Measurements from ENCODE around the gene ZNF107. TPM values are rescaled to one million over a fixed set of nuclear protein-coding genes. Genes with fewer than 3 reads are reported as not detected.
"Not testable (repeated sequence)": the region's sequence is repeated elsewhere in the genome, so short reads cannot be mapped to it uniquely, and the experiment has no call there.

ZNF107 gene
- total and polyA plus RNA-seq, 12 donors: 2.3 to 16.5 (median 10.0) TPM

DNA sequence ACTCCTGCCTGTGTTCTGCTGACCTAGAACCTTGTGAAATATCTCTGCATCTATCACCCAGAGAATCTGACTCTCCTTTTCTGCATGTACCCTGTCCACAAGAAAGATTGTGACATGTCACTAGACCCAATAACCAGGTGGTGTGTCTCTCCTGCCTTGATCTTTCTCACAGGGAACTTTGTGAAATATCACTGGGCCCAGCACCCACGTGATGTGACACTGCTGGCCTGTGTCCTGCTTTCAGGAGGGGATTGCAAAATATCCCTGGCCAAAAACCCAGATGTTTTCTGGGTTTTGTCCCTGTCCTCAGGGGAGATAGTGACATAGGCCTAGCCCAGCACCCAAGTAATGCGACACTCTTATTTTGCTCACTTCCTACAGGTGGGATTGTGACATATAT, 10.1 kb upstream of the ZNF107 start:
- no peak for TF ChIP-seq POLR2A (IDR thresholded peaks at IDR 0.05)
- no peak for TF ChIP-seq CTCF (IDR thresholded peaks at IDR 0.05)
- WGBS, 4 donors: 60 to 74% (median 68%) methylated on average over 2 of the region's 2 CpGs
- Histone ChIP-seq H3K36me3 (replicated peaks in 1 of 2) (no peaks in the 10 kb centered on the region), H3K4me3 (no peak overlapping the region), H3K9me3 (replicated peaks in 1 of 3) (no peaks in the 10 kb centered on the region), H3K27ac (no peak overlapping the region), H3K4me1 (replicated peaks in 1 of 2) (no peaks in the 10 kb centered on the region), H3K27me3 (no peaks in the 10 kb centered on the region)
- DNase-seq: peak in 1 of 7 donors; percentile 16
- intact Hi-C loops (cut with DNase I): no loop called here

- Histone ChIP-seq H3K27me3 (no peaks in the 10 kb centered on the region), H3K27ac (no peak overlapping the region), H3K4me3 (no peak overlapping the region), H3K9me3 (replicated peaks in 1 of 3) (no peaks in the 10 kb centered on the region), H3K36me3 (replicated peaks in 1 of 2) (no peaks in the 10 kb centered on the region), H3K4me1 (replicated peaks in 1 of 2) (no peaks in the 10 kb centered on the region)
- TF ChIP-seq POLR2A (IDR thresholded peaks at IDR 0.05) (no peak), CTCF (IDR thresholded peaks at IDR 0.05) (no peak)
- 80 to 90% (median 83%) methylated on average over 3 of the region's 3 CpGs for whole genome bisulfite sequencing, 4 donors
- intact Hi-C loops (cut with DNase I): no loop called here
- no peak for DNase-seq
These were observed 9.4 kb upstream of the ZNF107 start for GRCh38 chr7:64656489-64656888.

- H3K27ac ChIP-seq; H3K36me3 ChIP-seq (replicated peaks in 1 of 2); DNase-seq; H3K9me3 ChIP-seq (replicated peaks in 1 of 3); H3K4me1 ChIP-seq (replicated peaks in 1 of 2); H3K4me3 ChIP-seq; H3K27me3 ChIP-seq; intact Hi-C loops (cut with DNase I): not testable (repeated sequence)
- WGBS, 4 donors: 92 to 100% (median 96%) methylated on average over 5 of the region's 5 CpGs
These were observed 3.8 kb upstream of the ZNF107 start for GRCh38 chr7:64662091-64662490.

DNA sequence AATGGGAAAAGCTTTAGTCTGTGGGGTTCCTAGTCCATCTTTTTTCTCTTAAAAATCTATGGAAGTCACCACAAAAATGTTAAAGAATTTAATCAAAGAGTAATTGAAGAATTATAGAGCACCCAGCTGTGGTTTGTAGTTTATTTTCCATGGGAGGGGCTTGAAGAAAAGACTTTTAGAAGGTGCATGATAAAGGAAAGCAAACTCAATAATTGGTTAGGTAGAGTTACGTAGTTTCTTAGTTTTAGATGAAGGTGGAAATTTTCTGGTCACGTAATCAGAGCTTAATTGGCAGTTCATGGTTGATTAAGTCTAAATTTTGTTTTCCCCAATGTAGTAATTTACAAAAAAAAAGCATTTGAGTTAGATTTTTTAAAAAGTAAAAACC, 724 bp downstream of the ZNF107 start:
- Histone ChIP-seq H3K4me3 (peak overlapping the region in 3 of 4 donors; percentile 80 to 91 (median 82)), H3K36me3 (replicated peaks in 1 of 2) (no peaks in the 10 kb centered on the region), H3K4me1 (replicated peaks in 1 of 2) (peaks cover 13 to 34% of the 10 kb centered on the region in 2 donors), H3K27ac (peak overlapping the region; percentile 6 to 91 (median 86)), H3K27me3 (no peaks in the 10 kb centered on the region), H3K9me3 (replicated peaks in 1 of 3) (no peaks in the 10 kb centered on the region)
- WGBS, 4 donors: 29 to 44% (median 32%) methylated on average over 2 of the region's 2 CpGs
- no peak for DNase-seq
- intact Hi-C loops (cut with DNase I): no loop called here
- no peak for TF ChIP-seq CTCF (IDR thresholded peaks at IDR 0.05)
- TF ChIP-seq POLR2A (IDR thresholded peaks at IDR 0.05): no peak

DNA sequence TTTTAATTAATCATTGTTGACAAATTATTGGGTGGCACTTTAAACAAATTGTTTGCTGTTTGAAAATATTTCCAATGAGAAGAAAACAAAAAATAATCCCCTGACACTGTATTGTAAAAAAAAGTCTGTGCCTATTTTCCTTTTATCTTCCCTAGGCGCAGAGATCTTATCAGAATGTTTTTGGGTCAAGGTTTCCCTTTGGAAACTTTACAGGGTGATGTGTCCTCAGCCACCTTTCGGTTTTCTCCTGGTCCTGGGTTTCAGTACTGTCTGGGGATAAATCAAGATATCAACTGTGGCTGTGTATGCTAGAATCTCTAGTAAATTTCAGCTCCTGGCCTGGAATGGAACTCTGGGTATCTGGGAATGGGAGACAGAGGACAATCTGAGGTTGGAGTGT, 1.4 kb downstream of the ZNF107 start:
- intact Hi-C loops (cut with DNase I): no loop called here
- H3K9me3 ChIP-seq (replicated peaks in 1 of 3): no peaks in the 10 kb centered on the region
- TF ChIP-seq CTCF (IDR thresholded peaks at IDR 0.05) (no peak), POLR2A (IDR thresholded peaks at IDR 0.05) (no peak)

More for the DNA sequence above, 1.4 kb downstream of the ZNF107 start:
- Histone ChIP-seq H3K36me3 (replicated peaks in 1 of 2) (no peaks in the 10 kb centered on the region), H3K27me3 (no peaks in the 10 kb centered on the region), H3K4me1 (replicated peaks in 1 of 2) (peaks cover 13 to 34% of the 10 kb centered on the region in 2 donors), H3K4me3 (peak overlapping the region in 1 of 4 donors; percentile 82), H3K27ac (peak overlapping the region in 3 of 5 donors; percentile 62 to 91 (median 80))
- peak; percentile 33 to 62 (median 46) for DNase-seq
- WGBS, 4 donors: 31 to 47% (median 40%) methylated on average over 2 of the region's 2 CpGs

Data from adrenal gland (tissue), 12 donors.